ENCODE results near the gene LBH. TPM values are rescaled to one million over a fixed set of nuclear protein-coding genes. Genes with fewer than 3 reads are reported as not detected.

Gene LBH
- total and polyA plus RNA-seq, 10 donors: 48.7 to 178 (median 116) TPM

GRCh38 chr2:30230497-30231211 is 680 bp upstream of the LBH start:
- Histone ChIP-seq H3K9me3 (no peaks in the 10 kb centered on the region), H3K4me3 (peak overlapping the region; percentile 73 to 94 (median 80)), H3K4me1 (peaks cover 25 to 90% (median 59%) of the 10 kb centered on the region in 6 donors), H3K27ac (peak overlapping the region; percentile 83 to 98 (median 96)), H3K27me3 (replicated peaks in 1 of 7) (peaks cover 0 to 29% (median 0%) of the 10 kb centered on the region in 7 donors), H3K36me3 (peaks cover 0 to 14% (median 9%) of the 10 kb centered on the region in 6 donors)
- WGBS, 5 donors: 2% methylated on average over 26 to 50 of the region's 50 CpGs
- intact Hi-C loops (cut with DNase I; ENCODE audit: low total_unique reads): loop anchor here (10.0 kb wide), 1 partner anchor 104 kb away; no protein-coding TSS in a partner anchor
- peak; percentile 87 for DNase-seq
- TF ChIP-seq POLR2AphosphoS5 (IDR thresholded peaks at IDR 0.05): peak in 1 of 3 donors; percentile 37
- TF ChIP-seq POLR2A (IDR thresholded peaks at IDR 0.05): no peak
- peak in 2 of 11 experiments; percentile 6 to 27 for TF ChIP-seq CTCF (IDR thresholded peaks at IDR 0.05 in 8 of 11, conservative IDR thresholded peaks at IDR 0.05 in 3 of 11)

- H3K4me3 ChIP-seq: peak overlapping the region; percentile 73 to 94 (median 80)
- peak; percentile 96 for DNase-seq
- WGBS, 5 donors: 0 to 1% (median 0%) methylated on average over 26 to 69 of the region's 70 CpGs
- H3K4me1 ChIP-seq: peaks cover 29 to 90% (median 60%) of the 10 kb centered on the region in 6 donors
- peak in 2 of 11 experiments; percentile 5 to 11 for TF ChIP-seq CTCF (IDR thresholded peaks at IDR 0.05 in 8 of 11, conservative IDR thresholded peaks at IDR 0.05 in 3 of 11)
- TF ChIP-seq POLR2A (IDR thresholded peaks at IDR 0.05): peak in 2 of 3 donors; percentile 47 to 56
- TF ChIP-seq POLR2AphosphoS5 (IDR thresholded peaks at IDR 0.05): peak; percentile 85 to 93 (median 91)
- H3K9me3 ChIP-seq: no peaks in the 10 kb centered on the region
- peaks cover 0 to 29% (median 0%) of the 10 kb centered on the region in 7 donors for H3K27me3 ChIP-seq (replicated peaks in 1 of 7)
- intact Hi-C loops (cut with DNase I; ENCODE audit: low total_unique reads): loop anchor here (10.0 kb wide), 1 partner anchor 103 kb away; no protein-coding TSS in a partner anchor
- peak overlapping the region; percentile 83 to 98 (median 96) for H3K27ac ChIP-seq
- H3K36me3 ChIP-seq: peaks cover 0 to 29% (median 20%) of the 10 kb centered on the region in 6 donors
These were observed 864 bp downstream of the LBH start for GRCh38 chr2:30231996-30232800.

GRCh38 chr2:30232801-30233130 is 1.4 kb downstream of the LBH start:
- TF ChIP-seq POLR2A (IDR thresholded peaks at IDR 0.05) (no peak), CTCF (IDR thresholded peaks at IDR 0.05 in 8 of 11, conservative IDR thresholded peaks at IDR 0.05 in 3 of 11) (no peak), POLR2AphosphoS5 (IDR thresholded peaks at IDR 0.05) (no peak)
- Histone ChIP-seq H3K36me3 (peaks cover 0 to 35% (median 26%) of the 10 kb centered on the region in 6 donors), H3K4me1 (peaks cover 35 to 90% (median 64%) of the 10 kb centered on the region in 6 donors), H3K27me3 (replicated peaks in 1 of 7) (peaks cover 0 to 29% (median 0%) of the 10 kb centered on the region in 7 donors), H3K9me3 (no peaks in the 10 kb centered on the region), H3K27ac (peak overlapping the region; percentile 83 to 98 (median 96)), H3K4me3 (peak overlapping the region; percentile 73 to 94 (median 80))
- peak; percentile 85 for DNase-seq
- intact Hi-C loops (cut with DNase I; ENCODE audit: low total_unique reads): loop anchor here (10.0 kb wide), 1 partner anchor 102 kb away; no protein-coding TSS in a partner anchor
- 0 to 1% (median 1%) methylated on average over 8 of the region's 8 CpGs for WGBS, 5 donors
